H1 (cell line): ENCODE measurements around the gene TM9SF3. TPM values are rescaled to one million over a fixed set of nuclear protein-coding genes. Genes with fewer than 3 reads are reported as not detected.

Experiments
- CTCF ChIA-PET: fragments of 300-600 bp; sonication (Branson Sonifier 250); formaldehyde crosslinking; loops from one replicate; lab custom pipeline; 2021; ENCODE audit not compliant: partially characterized antibody; lab: Charles Lee
- POLR2A ChIA-PET: fragments of 300-600 bp; sonication (Branson Sonifier 250); formaldehyde crosslinking; loops from one replicate; lab custom pipeline; 2021; ENCODE audit warnings: inconsistent platforms; ENCODE audit not compliant: partially characterized antibody; lab: Charles Lee
- DNase-seq, 2 experiments: peaks; one replicate each; pipeline versions ENCODE4 v3.0.0 to v3.0.0-alpha.2; 2010 to 2022; ENCODE audit warnings: low spot score in 2 of 2, low read depth in 1 of 2, mixed read lengths in 1 of 2
- FAIRE-seq: peaks from 2 replicates; lab custom pipeline; 2011; peaks lifted over from hg19 to GRCh38; lab: Jason Lieb, UNC
- H2AFZ ChIP-seq: 2 replicates; pipeline ENCODE4 v1.8.1; 2012; ENCODE audit warnings: low read length, inconsistent platforms
- H2AK5ac ChIP-seq: 2 replicates; pipeline ENCODE4 v1.6.1; 2013; ENCODE audit warnings: low read depth, low read length
- H2BK120ac ChIP-seq: replicated peaks from 2 replicates; pipeline ENCODE3; 2013; ENCODE audit warnings: low read depth, low read length, inconsistent platforms
- H2BK12ac ChIP-seq: 2 replicates; pipeline ENCODE4 v1.6.1; 2013; ENCODE audit warnings: low read depth, low read length
- H2BK15ac ChIP-seq: 2 replicates; pipeline ENCODE4 v1.6.1; 2013; ENCODE audit warnings: low read length
- H2BK20ac ChIP-seq: 2 replicates; pipeline ENCODE4 v1.6.1; 2013; ENCODE audit warnings: low read length
- H2BK5ac ChIP-seq: 2 replicates; pipeline ENCODE4 v1.6.1; 2013; ENCODE audit warnings: low read depth, low read length
- H3K14ac ChIP-seq: 2 replicates; pipeline ENCODE4 v1.6.1; 2013; ENCODE audit warnings: inconsistent platforms; ENCODE audit not compliant: insufficient read length
- H3K18ac ChIP-seq: 2 replicates; pipeline ENCODE4 v1.6.1; 2013; ENCODE audit warnings: low read length; ENCODE audit errors: extremely low read depth
- H3K23ac ChIP-seq: 2 replicates; pipeline ENCODE4 v1.6.1; 2013; ENCODE audit warnings: inconsistent platforms; ENCODE audit not compliant: insufficient read length
- H3K23me2 ChIP-seq: 2 replicates; pipeline ENCODE4 v1.6.1; 2013; ENCODE audit warnings: low read depth, low read length
- H3K27ac ChIP-seq: 2 replicates; pipeline ENCODE4 v1.6.1; 2011; ENCODE audit warnings: low read depth, low read length, inconsistent platforms
- H3K27me3 ChIP-seq, 4 experiments: replicated peaks in 1 of 4; 1 replicate in 1 of 4; 2 replicates in 3 of 4; pipeline versions ENCODE4 v1.6.1 to v1.8.1; 2011 to 2013; ENCODE audit warnings: low read length in 3 of 4, mild to moderate bottlenecking in 3 of 4, inconsistent platforms in 2 of 4, mixed read lengths in 2 of 4, moderate library complexity in 1 of 4; ENCODE audit not compliant: control insufficient read depth in 3 of 4, insufficient read depth in 3 of 4; ENCODE audit errors: extremely low read depth in 1 of 4
- H3K36me3 ChIP-seq, 4 experiments: 2 replicates each; pipeline versions ENCODE4 v1.6.1 to v1.8.1; 2011 to 2013; ENCODE audit warnings: mild to moderate bottlenecking in 4 of 4, low read length in 3 of 4, moderate library complexity in 2 of 4, control low read depth in 1 of 4, inconsistent platforms in 1 of 4; ENCODE audit not compliant: insufficient read depth in 4 of 4, control insufficient read depth in 2 of 4
- H3K4ac ChIP-seq: replicated peaks from 2 replicates; pipeline ENCODE3; 2013; ENCODE audit warnings: low read length, low read depth, mixed read lengths, inconsistent platforms; ENCODE audit not compliant: insufficient read length
- H3K4me1 ChIP-seq, 4 experiments: replicated peaks in 1 of 4; 1 replicate in 1 of 4; 2 replicates in 3 of 4; pipeline versions ENCODE4 v1.6.1 to v1.8.1; 2011 to 2013; ENCODE audit warnings: low read length in 3 of 4, inconsistent platforms in 2 of 4, mixed read lengths in 1 of 4; ENCODE audit not compliant: insufficient read depth in 4 of 4, control insufficient read depth in 3 of 4
- H3K4me2 ChIP-seq, 2 experiments: 2 replicates each; pipeline versions ENCODE4 v1.6.1 to v1.8.1; 2011 to 2013; ENCODE audit warnings: low read depth in 2 of 2, low read length in 2 of 2, control low read depth in 1 of 2, inconsistent platforms in 1 of 2, mild to moderate bottlenecking in 1 of 2; ENCODE audit not compliant: insufficient read depth in 1 of 2
- H3K4me3 ChIP-seq, 4 experiments: fragments of 200-600, 300-600 bp in 1 of 4; sonication (generic), shearing (Covaris generic), sonication (Bioruptor Twin) in 1 of 4; 2 replicates each; pipeline versions ENCODE4 v1.5.1 to v1.8.1; 2011 to 2016; ENCODE audit warnings: low read length in 4 of 4, low read depth in 3 of 4, control low read depth in 2 of 4, inconsistent platforms in 2 of 4, mild to moderate bottlenecking in 2 of 4, mixed read lengths in 1 of 4, moderate library complexity in 1 of 4; ENCODE audit not compliant: insufficient read depth in 2 of 4; ENCODE audit errors: extremely low read depth in 1 of 4
- H3K56ac ChIP-seq: replicated peaks from 2 replicates; pipeline ENCODE3; 2013; ENCODE audit warnings: low read depth, mild to moderate bottlenecking, mixed read lengths, low read length, inconsistent platforms; ENCODE audit not compliant: insufficient read length
- H3K79me1 ChIP-seq: 2 replicates; pipeline ENCODE4 v1.6.1; 2013; ENCODE audit warnings: low read depth, low read length, control low read depth
- H3K79me2 ChIP-seq, 2 experiments: 2 replicates each; pipeline versions ENCODE4 v1.6.1 to v1.8.1; 2012 to 2013; ENCODE audit warnings: low read length in 2 of 2, mild to moderate bottlenecking in 2 of 2, inconsistent platforms in 1 of 2; ENCODE audit not compliant: insufficient read depth in 2 of 2, control insufficient read depth in 1 of 2
- H3K9ac ChIP-seq, 4 experiments: replicated peaks in 1 of 4; 1 replicate in 1 of 4; 2 replicates in 3 of 4; pipeline versions ENCODE4 v1.6.1 to v1.8.1; 2011 to 2013; ENCODE audit warnings: low read depth in 3 of 4, low read length in 3 of 4, control low read depth in 2 of 4, mild to moderate bottlenecking in 2 of 4, moderate library complexity in 2 of 4, inconsistent platforms in 1 of 4; ENCODE audit errors: extremely low read depth in 1 of 4
- H3K9me3 ChIP-seq, 2 experiments: 2 replicates each; pipeline versions ENCODE4 v1.6.1 to v1.8.1; 2012 to 2013; ENCODE audit warnings: mild to moderate bottlenecking in 2 of 2, moderate library complexity in 2 of 2, control low read depth in 1 of 2, inconsistent platforms in 1 of 2, low read depth in 1 of 2, low read length in 1 of 2, mixed read lengths in 1 of 2; ENCODE audit not compliant: insufficient read depth in 2 of 2
- H4K20me1 ChIP-seq, 2 experiments: replicated peaks in 1 of 2; 2 replicates each; pipeline versions ENCODE3 to v1.8.1; 2011 to 2013; ENCODE audit warnings: inconsistent platforms in 2 of 2, low read length in 2 of 2, mild to moderate bottlenecking in 1 of 2; ENCODE audit not compliant: insufficient read depth in 2 of 2, control insufficient read depth in 1 of 2
- H4K5ac ChIP-seq: 2 replicates; pipeline ENCODE4 v1.6.1; 2013; ENCODE audit warnings: low read length, low read depth, mixed read lengths, inconsistent platforms; ENCODE audit not compliant: insufficient read length
- H4K8ac ChIP-seq: 2 replicates; pipeline ENCODE4 v1.8.0; 2013; ENCODE audit warnings: mild to moderate bottlenecking, moderate library complexity, low read length, inconsistent platforms; ENCODE audit not compliant: insufficient read depth; ENCODE audit errors: extremely low read depth
- H4K91ac ChIP-seq: replicated peaks from 2 replicates; pipeline ENCODE3; 2013; ENCODE audit warnings: low read length, mixed read lengths, inconsistent platforms; ENCODE audit not compliant: insufficient read length
- CTBP2 ChIP-seq: IDR thresholded peaks from 2 replicates; pipeline ENCODE4 v1.7.0; 2011; ENCODE audit warnings: borderline replicate concordance, mild to moderate bottlenecking, moderate library complexity, mixed read lengths, low read length; ENCODE audit not compliant: insufficient read depth, insufficient read length
- WGBS, 2 experiments: shearing (Covaris generic) in 1 of 2; methylation state at CpG; one replicate each; pipeline versions ENCODE4 v1.1.6 to v1.1.7; 2013 to 2015; ENCODE audit warnings: low lambda C conversion rate in 2 of 2, mixed read lengths in 2 of 2, inconsistent platforms in 1 of 2, low coverage in 1 of 2, missing lambda C conversion rate in 1 of 2; ENCODE audit not compliant: insufficient replicate concordance in 2 of 2, insufficient coverage in 1 of 2, insufficient read length in 1 of 2; ENCODE audit errors: extremely low coverage in 1 of 2, missing lambda C conversion rate in 1 of 2; 5-methylcytosine and 5-hydroxymethylcytosine counted together
- polyA plus RNA-seq, 7 experiments: library from polyadenylated mRNA; depleted of rRNA in 3 of 7; stranded (reverse) in 5 of 7; unstranded in 2 of 7; fragments of >200 nt in 5 of 7; fragments of 200-250 nt in 2 of 7; gene quantifications; 1 replicate in 5 of 7; 2 replicates in 1 of 7; 4 replicates in 1 of 7; pipeline versions ENCODE4 v1.2.1 to v1.2.3, GENCODE V29; 2011 to 2013; ENCODE audit warnings: missing spikeins in 2 of 7, mixed read lengths in 2 of 7
- total RNA-seq: library from RNA; stranded (reverse); fragmentation: NEBNext Ultra II Directional; extraction: Animal tissue kit (Norgen Biotek cat#: 25700); gene quantifications from 2 replicates; pipeline ENCODE4 v1.2.1, GENCODE V29; 2021

The TM9SF3 gene
- total and polyA plus RNA-seq, 2 of the 8 experiments (the other 6 are each of a cell fraction or from before 2014, with no cell fraction given) = 123 to 127 TPM

DNA sequence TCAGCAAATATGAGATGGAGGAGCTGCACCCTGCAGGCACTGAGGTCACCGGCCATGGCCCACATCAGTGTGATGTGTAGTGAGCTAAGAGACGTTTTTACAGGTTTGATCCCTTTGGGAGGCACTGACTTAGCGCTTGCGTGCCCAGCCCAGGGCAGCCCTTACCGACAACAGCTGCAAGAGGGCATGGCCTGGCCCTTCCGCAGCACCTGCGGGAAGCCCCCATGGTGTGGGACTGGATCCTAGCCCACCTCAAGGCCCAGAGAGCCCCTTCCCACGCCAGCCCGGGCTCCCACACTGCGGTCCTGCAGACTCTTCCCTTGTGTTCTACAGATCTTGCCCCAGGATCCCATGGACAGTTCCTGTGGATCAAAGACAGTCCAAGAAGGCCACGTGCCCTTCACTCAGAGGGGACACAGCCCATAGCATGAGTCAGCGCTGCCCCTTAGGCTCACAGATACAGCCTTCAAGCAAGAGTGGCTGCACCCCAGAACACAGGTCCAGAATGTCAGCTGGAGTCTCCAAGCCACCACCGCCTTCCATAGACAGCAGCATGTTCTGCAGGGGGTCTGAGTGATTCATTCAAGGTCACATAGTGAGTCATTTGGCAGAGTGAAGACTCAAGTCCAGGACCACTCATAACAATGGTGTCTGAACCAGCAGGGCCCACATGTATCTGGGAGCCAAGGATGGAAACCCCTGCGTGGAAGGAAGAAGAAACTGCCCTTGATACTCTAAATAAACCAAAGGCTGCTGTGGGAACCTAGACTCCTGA is 98.5 kb downstream of the TM9SF3 start:
- Histone ChIP-seq H2AFZ (no peak overlapping the region), H2AK5ac (0 out of 2 replicates have a peak overlapping the region, but pooled peaks have one; percentile 28), H2BK20ac (no peak overlapping the region), H3K4me3 (no peak overlapping the region), H3K9ac (no peak overlapping the region), H3K14ac (no peak overlapping the region), H4K20me1 (no peaks in the 10 kb centered on the region), H4K5ac (no peak overlapping the region), H3K56ac (peak overlapping the region; percentile 21), H2BK12ac (0 out of 2 replicates have a peak overlapping the region, but pooled peaks have one; percentile 14), H3K79me1 (no peaks in the 10 kb centered on the region), H4K91ac (no peak overlapping the region), H3K23me2 (no peaks in the 10 kb centered on the region; the same call in 1 of the 2 replicates), H3K79me2 (no peaks in the 10 kb centered on the region), H3K18ac (no peak overlapping the region; the same call in 1 of the 2 replicates), H2BK15ac (no peak overlapping the region), H3K4me2 (no peak overlapping the region), H3K9me3 (no peaks in the 10 kb centered on the region), H3K4me1 (no peaks in the 10 kb centered on the region), H3K4ac (no peak overlapping the region), H4K8ac (0 out of 2 replicates have a peak overlapping the region, but pooled peaks have one; percentile 35), H3K36me3 (no peaks in the 10 kb centered on the region), H3K23ac (no peak overlapping the region), H3K27ac (no peak overlapping the region), H2BK120ac (no peak overlapping the region), H3K27me3 (no peaks in the 10 kb centered on the region), H2BK5ac (0 out of 2 replicates have a peak overlapping the region, but pooled peaks have one; percentile 5)
- FAIRE-seq = no peak
- DNase-seq = no peak
- ChIA-PET POLR2A (interaction anchor here (1.2 kb wide), 1 partner anchor 38 kb away, joined by 4 read pairs; no protein-coding TSS in a partner anchor), CTCF (interaction anchor here (1.4 to 13.1 kb wide), 8 partner anchors 9 to 92 kb away, joined by 3 to 276 read pairs (median 6); partner anchors contain the start of gene TLL2)
- 83% methylated on average over 13 of the region's 14 CpGs; no CpG with 5 or more reads in 1 of the 2 experiments for WGBS, 2 experiments
- no peak for TF ChIP-seq CTBP2
